Common myeloid progenitor, CD34-positive (primary cell): ENCODE measurements around the gene AIP.

Experiments used
- CTCF ChIA-PET: fragments of 350-600 bp; sonication (Branson Sonifier 250); formaldehyde crosslinking; loops from one replicate; lab custom pipeline; 2021; ENCODE audit warnings: antibody characterized with exemption; lab: Charles Lee
- POLR2A ChIA-PET: fragments of 350-600 bp; sonication (Branson Sonifier 250); formaldehyde crosslinking; loops from one replicate; lab custom pipeline; 2021; ENCODE audit warnings: antibody characterized with exemption; lab: Charles Lee
- DNase-seq, 3 donors: peaks; one replicate each; pipeline versions ENCODE4 v3.0.0 to v3.0.0-alpha.2; 2013
- H3K27ac ChIP-seq, 2 experiments: 1 replicate in 1 of 2; 2 replicates in 1 of 2; pipeline ENCODE4 v1.7.0; 2013; ENCODE audit warnings: inconsistent platforms in 2 of 2, low read length in 2 of 2, mild to moderate bottlenecking in 2 of 2, low read depth in 1 of 2, moderate library complexity in 1 of 2; ENCODE audit not compliant: severe bottlenecking in 2 of 2, insufficient read depth in 1 of 2, poor library complexity in 1 of 2
- H3K27me3 ChIP-seq, 5 experiments: replicated peaks in 2 of 5; 1 replicate in 3 of 5; 2 replicates in 2 of 5; pipeline versions ENCODE4 v1.6.1 to v1.7.0; 2013; ENCODE audit warnings: low read length in 4 of 5, mild to moderate bottlenecking in 2 of 5, moderate library complexity in 2 of 5, inconsistent platforms in 1 of 5; ENCODE audit not compliant: insufficient read depth in 5 of 5, control insufficient read depth in 4 of 5
- H3K36me3 ChIP-seq, 4 experiments: 1 replicate in 2 of 4; 2 replicates in 2 of 4; pipeline versions ENCODE4 v1.6.1 to v1.7.0; 2013; ENCODE audit warnings: low read length in 3 of 4, control low read depth in 1 of 4, mild to moderate bottlenecking in 1 of 4; ENCODE audit not compliant: control insufficient read depth in 4 of 4, insufficient read depth in 4 of 4
- H3K4me1 ChIP-seq, 4 experiments: 1 replicate in 3 of 4; 2 replicates in 1 of 4; pipeline versions ENCODE4 v1.6.1 to v1.7.1; 2013; ENCODE audit warnings: low read length in 3 of 4, mild to moderate bottlenecking in 3 of 4, control low read depth in 1 of 4, inconsistent platforms in 1 of 4, moderate library complexity in 1 of 4; ENCODE audit not compliant: control insufficient read depth in 4 of 4, insufficient read depth in 4 of 4; ENCODE audit errors: control extremely low read depth in 1 of 4
- H3K4me3 ChIP-seq, 7 experiments: 1 replicate in 4 of 7; 2 replicates in 3 of 7; pipeline versions ENCODE4 v1.5.1 to v1.7.0; 2013; ENCODE audit warnings: mild to moderate bottlenecking in 7 of 7, low read length in 6 of 7, moderate library complexity in 6 of 7, inconsistent platforms in 2 of 7, low read depth in 2 of 7, control low read depth in 1 of 7; ENCODE audit not compliant: insufficient read depth in 4 of 7, control insufficient read depth in 1 of 7; ENCODE audit errors: extremely low read depth in 1 of 7
- H3K9me3 ChIP-seq, 5 experiments: 1 replicate in 4 of 5; 2 replicates in 1 of 5; pipeline versions ENCODE4 v1.6.1 to v1.7.1; 2013; ENCODE audit warnings: low read length in 4 of 5, mild to moderate bottlenecking in 2 of 5, inconsistent platforms in 1 of 5, low read depth in 1 of 5, moderate library complexity in 1 of 5; ENCODE audit not compliant: control insufficient read depth in 4 of 5, insufficient read depth in 2 of 5; ENCODE audit errors: control extremely low read depth in 1 of 5
- WGBS: methylation state at CpG from one replicate; pipeline ENCODE4 v1.1.5; 2013; ENCODE audit not compliant: insufficient coverage; 5-methylcytosine and 5-hydroxymethylcytosine counted together

Gene AIP

GRCh38 chr11:67493548-67494370, 10.9 kb downstream of the AIP start:
- Histone ChIP-seq H3K27ac (no peak overlapping the region), H3K4me3 (no peak overlapping the region), H3K36me3 (peaks cover 5 to 79% (median 39%) of the 10 kb centered on the region in 4 experiments), H3K27me3 (no peaks in the 10 kb centered on the region), H3K9me3 (no peaks in the 10 kb centered on the region), H3K4me1 (no peaks in the 10 kb centered on the region)
- ChIA-PET CTCF (interaction anchor here (1.3 kb wide), 1 partner anchor 113 kb away, joined by 3 read pairs; no protein-coding TSS in a partner anchor), POLR2A (no interaction called here)
- DNase-seq = no peak
- WGBS = 96% methylated on average over 59 of the region's 65 CpGs

- H3K36me3 ChIP-seq = peaks cover 5 to 75% (median 33%) of the 10 kb centered on the region in 4 experiments
- WGBS = 96% methylated on average over 40 of the region's 59 CpGs
- POLR2A ChIA-PET = no interaction called here
Observed at GRCh38 chr11:67494371-67495233, 11.8 kb downstream of the AIP start.

GRCh38 chr11:67495234-67496005, 12.6 kb downstream of the AIP start:
- Histone ChIP-seq H3K27me3 (no peaks in the 10 kb centered on the region), H3K4me3 (no peak overlapping the region), H3K9me3 (no peaks in the 10 kb centered on the region), H3K4me1 (no peaks in the 10 kb centered on the region), H3K36me3 (peaks cover 2 to 69% (median 25%) of the 10 kb centered on the region in 4 experiments), H3K27ac (no peak overlapping the region)
- CTCF ChIA-PET = interaction anchor here (0.6 kb wide), 1 partner anchor 10 kb away, joined by 3 read pairs; no protein-coding TSS in a partner anchor
- 99% methylated on average over 11 of the region's 16 CpGs for WGBS
- no peak for DNase-seq
- POLR2A ChIA-PET = no interaction called here

More at GRCh38 chr11:67494371-67495233, 11.8 kb downstream of the AIP start:
- Histone ChIP-seq H3K27ac (no peak overlapping the region), H3K27me3 (no peaks in the 10 kb centered on the region), H3K9me3 (no peaks in the 10 kb centered on the region), H3K4me1 (no peaks in the 10 kb centered on the region), H3K4me3 (no peak overlapping the region)
- DNase-seq = no peak
- CTCF ChIA-PET = interaction anchor here (0.6 kb wide), 1 partner anchor 13 kb away, joined by 3 read pairs; no protein-coding TSS in a partner anchor

- no peak for DNase-seq
- ChIA-PET CTCF (no interaction called here), POLR2A (no interaction called here)
- H3K4me3 ChIP-seq = no peak overlapping the region
- 95% methylated on average over 11 of the region's 12 CpGs for WGBS
- no peaks in the 10 kb centered on the region for H3K27me3 ChIP-seq
- H3K27ac ChIP-seq = no peak overlapping the region
- peaks cover 0 to 1% (median 0%) of the 10 kb centered on the region in 4 experiments for H3K4me1 ChIP-seq
- peaks cover 3 to 62% (median 20%) of the 10 kb centered on the region in 4 experiments for H3K36me3 ChIP-seq
- no peaks in the 10 kb centered on the region for H3K9me3 ChIP-seq
Observed at GRCh38 chr11:67496113-67496512, 13.3 kb downstream of the AIP start.

GRCh38 chr11:67497656-67498291, 14.9 kb downstream of the AIP start:
- 96% methylated on average over 17 of the region's 21 CpGs for WGBS

GRCh38 chr11:67498544-67498972, 15.7 kb downstream of the AIP start:
- whole genome bisulfite sequencing = 94% methylated on average over 21 of the region's 21 CpGs
- ChIA-PET POLR2A (no interaction called here), CTCF (no interaction called here)
- Histone ChIP-seq H3K9me3 (no peaks in the 10 kb centered on the region), H3K27me3 (peaks cover 0 to 14% (median 0%) of the 10 kb centered on the region in 5 experiments), H3K36me3 (peaks cover 2 to 49% (median 15%) of the 10 kb centered on the region in 4 experiments), H3K4me3 (no peak overlapping the region), H3K4me1 (peaks cover 0 to 5% (median 1%) of the 10 kb centered on the region in 4 experiments), H3K27ac (no peak overlapping the region)
- no peak for DNase-seq

More at GRCh38 chr11:67497656-67498291, 14.9 kb downstream of the AIP start:
- Histone ChIP-seq H3K4me3 (no peak overlapping the region), H3K36me3 (peaks cover 2 to 57% (median 16%) of the 10 kb centered on the region in 4 experiments), H3K27me3 (peaks cover 0 to 6% (median 0%) of the 10 kb centered on the region in 5 experiments), H3K9me3 (no peaks in the 10 kb centered on the region), H3K27ac (no peak overlapping the region), H3K4me1 (peaks cover 0 to 4% (median 0%) of the 10 kb centered on the region in 4 experiments)
- ChIA-PET CTCF (no interaction called here), POLR2A (no interaction called here)
- DNase-seq = no peak
